CD4-positive, alpha-beta T cell treated with Interleukin-17A for 4 hours (primary cell): ENCODE results near the gene GCN1.
"Not testable (repeated sequence)": the region's sequence is repeated elsewhere in the genome, so short reads cannot be mapped to it uniquely, and the experiment has no call there.

Source experiments
- DNase-seq: peaks from one replicate; pipeline ENCODE4 v3.0.0-alpha.2; 2020; ENCODE audit warnings: mixed read lengths

GCN1 gene

GRCh38 chr12:120212301-120212700 lies 17.8 kb upstream of the GCN1 start:
- DNase-seq: no peak

DNA sequence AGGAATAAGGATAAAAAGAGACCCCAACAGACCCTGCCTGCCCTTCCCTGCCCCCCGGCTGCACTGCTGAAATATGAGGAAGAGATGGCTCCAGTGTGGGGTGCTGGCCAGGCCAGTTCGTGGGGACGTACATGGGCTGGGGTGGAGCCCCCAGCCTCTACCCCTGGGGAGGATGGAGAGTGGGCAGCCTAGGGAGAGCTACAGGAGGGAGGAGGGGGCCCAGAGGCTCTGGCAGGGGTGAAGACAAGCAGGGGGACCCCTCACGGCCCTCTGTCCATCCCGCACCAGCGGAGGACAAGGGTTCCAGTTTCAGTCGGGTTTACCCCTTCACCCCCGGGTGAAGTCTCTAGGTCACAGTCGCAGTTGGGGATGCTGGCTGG lies 17.4 kb upstream of the GCN1 start:
- no peak for DNase-seq

- no peak for DNase-seq
Measured at GRCh38 chr12:120211243-120211903, 16.9 kb upstream of the GCN1 start.

DNA sequence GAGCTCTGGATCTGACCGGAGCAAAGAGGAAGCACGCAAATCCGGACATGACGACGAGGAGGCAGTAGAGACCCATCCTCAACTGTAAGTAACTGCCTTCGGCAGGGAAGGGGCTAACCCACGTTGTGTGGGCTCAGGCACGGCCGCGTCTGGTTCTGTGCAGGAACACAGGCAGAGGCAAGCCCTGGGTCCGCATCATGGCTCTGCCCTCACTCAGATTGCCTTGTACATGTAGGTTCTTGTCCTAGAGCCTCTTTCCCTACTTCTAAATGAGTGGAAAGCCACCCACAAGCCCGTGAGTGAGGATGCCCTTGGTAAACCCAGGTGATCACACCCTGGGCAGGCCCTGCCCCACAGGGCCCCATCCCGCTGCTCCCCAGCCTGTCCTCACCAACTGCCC lies 15.3 kb upstream of the GCN1 start:
- DNase-seq: no peak

GRCh38 chr12:120207227-120207626 lies 12.7 kb upstream of the GCN1 start:
- no peak for DNase-seq

DNA sequence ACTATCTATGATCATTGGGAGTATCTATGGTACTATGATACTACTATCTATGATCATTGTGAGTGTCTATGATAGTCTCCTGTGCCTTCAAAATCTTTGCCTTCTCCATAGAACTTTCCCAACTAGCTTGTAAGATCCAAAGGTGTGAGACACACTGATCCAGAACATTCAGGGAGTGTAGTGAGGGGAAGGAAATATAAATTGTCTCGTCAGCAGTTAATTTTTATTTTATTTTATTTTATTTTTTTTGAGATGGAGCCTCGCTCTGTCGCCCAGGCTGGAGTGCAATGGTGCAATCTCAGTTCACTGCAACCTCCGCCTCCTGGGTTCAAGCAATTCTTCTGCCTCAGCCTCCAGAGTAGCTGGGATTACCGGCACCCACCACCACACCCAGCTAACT lies 12.3 kb upstream of the GCN1 start:
- not testable (repeated sequence) for DNase-seq

GRCh38 chr12:120206228-120206627 lies 11.7 kb upstream of the GCN1 start:
- DNase-seq: no peak

- DNase-seq: no peak
Measured at GRCh38 chr12:120204171-120204570, 9.7 kb upstream of the GCN1 start.

- DNase-seq: no peak
Measured at GRCh38 chr12:120200364-120200800, 5.9 kb upstream of the GCN1 start.

GRCh38 chr12:120199595-120200306 lies 5.2 kb upstream of the GCN1 start:
- peak; percentile 41 for DNase-seq

DNA sequence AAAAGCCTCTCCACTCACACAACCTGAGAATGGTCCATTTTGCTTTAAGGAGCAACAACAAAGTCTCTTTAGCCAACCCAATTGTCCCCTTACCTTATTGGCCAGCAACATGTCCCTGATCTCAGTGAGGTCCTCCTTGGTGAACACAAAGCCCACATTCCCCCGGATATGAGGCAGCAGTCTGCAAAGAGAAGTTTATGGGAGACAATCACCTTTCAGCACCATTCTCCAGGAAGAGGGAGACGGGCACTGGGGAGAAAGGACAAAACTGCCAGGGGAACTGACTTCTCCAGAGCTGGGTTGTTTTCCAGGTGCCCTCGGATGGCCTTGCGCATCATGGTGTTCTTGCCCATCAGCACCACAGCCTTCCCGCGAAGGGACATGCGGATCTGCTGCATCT lies 4.5 kb upstream of the GCN1 start:
- DNase-seq: no peak

DNA sequence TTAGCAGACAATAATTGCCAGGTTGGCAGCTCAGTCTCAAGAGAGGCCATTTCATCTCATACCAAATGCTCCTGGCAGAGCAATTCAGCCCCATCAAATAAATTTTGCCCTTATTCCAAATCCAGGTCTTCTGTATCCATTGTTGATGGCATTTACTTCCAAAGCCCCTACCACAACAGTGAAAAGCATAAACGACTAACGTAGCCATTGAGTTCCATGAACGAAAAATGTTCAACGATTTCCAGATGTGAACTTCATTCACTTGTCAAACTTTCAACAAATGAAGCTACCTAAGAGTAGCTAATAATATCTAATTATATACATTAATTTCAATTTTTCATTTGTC lies 3.0 kb upstream of the GCN1 start:
- no peak for DNase-seq

DNA sequence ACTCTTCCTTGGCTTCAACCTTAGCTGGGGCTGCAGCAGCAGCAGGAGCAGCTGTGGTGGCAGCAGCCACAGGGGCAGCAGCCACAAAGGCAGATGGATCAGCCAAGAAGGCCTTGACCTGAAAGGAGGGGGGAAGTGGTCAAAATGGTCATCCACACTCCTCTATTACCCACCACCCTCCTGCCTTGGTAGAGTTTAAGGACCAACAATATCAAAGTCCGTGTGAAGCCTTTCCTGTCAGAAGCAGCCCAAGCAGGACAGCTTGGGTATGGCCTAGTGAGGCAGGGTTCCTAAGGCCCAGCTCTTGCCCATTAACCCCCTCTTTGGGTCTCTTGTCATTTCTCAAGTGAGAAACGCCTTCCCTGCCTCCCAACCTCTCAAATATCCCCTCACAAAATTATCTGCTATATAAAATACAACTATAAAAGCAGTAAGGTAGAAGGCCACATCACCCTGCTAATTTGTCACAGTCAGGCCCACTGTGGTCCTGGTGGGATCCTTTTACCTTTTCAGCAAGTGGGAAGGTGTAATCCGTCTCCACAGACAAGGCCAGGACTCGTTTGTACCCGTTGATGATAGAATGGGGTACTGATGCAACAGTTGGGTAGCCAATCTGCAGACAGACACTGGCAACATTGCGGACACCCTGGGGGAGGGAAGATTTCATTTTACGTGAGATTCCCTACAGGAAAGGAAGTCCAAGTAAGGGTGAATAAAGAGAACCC lies 2.5 kb upstream of the GCN1 start:
- not testable (repeated sequence) for DNase-seq

- DNase-seq: no peak
Measured at GRCh38 chr12:120196363-120196762, 1.8 kb upstream of the GCN1 start.

GRCh38 chr12:120194226-120194533 lies 335 bp downstream of the GCN1 start:
- no peak for DNase-seq

DNA sequence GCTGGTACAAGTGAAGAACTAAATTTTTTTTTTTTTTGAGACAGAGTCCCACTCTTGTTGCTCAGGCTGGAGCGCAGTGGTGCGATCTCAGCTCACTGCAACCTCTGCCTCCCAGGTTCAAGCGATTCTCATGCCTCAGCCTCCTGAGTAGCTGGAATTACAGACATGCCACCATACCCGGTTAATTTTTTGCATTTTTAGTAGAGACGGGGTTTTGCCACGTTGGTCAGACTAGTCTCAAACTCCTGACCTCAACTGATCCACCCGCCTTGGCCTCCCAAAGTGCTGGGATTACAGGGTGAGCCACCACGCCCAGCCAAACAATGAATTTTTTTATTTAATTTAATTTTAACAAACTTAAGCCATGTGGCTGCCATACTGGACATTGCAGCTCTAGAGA lies 1.2 kb downstream of the GCN1 start:
- DNase-seq: not testable (repeated sequence)

DNA sequence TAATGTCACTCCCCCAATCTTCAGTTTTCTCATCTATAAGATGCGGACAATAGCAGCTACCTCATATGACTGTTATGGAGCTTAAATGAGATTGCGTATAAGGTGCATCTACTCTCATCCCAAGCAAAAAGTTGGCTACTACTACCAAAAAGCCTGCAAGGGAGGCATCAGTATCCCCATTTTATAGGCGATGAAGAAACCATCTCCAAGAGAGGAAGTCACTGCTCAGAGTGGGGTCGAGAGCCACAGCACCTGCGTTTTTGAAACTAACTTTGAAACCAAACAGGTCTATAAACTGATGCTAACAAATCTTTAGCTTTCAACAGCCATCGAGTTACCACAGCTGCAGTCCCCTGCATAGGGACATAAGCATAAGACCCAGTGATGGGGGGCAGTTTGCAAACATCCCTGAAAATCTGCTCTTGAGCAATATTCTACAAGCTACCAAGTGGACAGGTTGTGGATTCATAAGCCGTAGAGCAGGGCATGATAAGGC lies 3.5 kb downstream of the GCN1 start:
- DNase-seq: no peak

- DNase-seq: no peak
Measured at GRCh38 chr12:120190386-120190785, 4.1 kb downstream of the GCN1 start.

- no peak for DNase-seq
Measured at GRCh38 chr12:120186654-120187053, 7.9 kb downstream of the GCN1 start.

- no peak for DNase-seq
Measured at GRCh38 chr12:120183211-120183631, 11.3 kb downstream of the GCN1 start.

DNA sequence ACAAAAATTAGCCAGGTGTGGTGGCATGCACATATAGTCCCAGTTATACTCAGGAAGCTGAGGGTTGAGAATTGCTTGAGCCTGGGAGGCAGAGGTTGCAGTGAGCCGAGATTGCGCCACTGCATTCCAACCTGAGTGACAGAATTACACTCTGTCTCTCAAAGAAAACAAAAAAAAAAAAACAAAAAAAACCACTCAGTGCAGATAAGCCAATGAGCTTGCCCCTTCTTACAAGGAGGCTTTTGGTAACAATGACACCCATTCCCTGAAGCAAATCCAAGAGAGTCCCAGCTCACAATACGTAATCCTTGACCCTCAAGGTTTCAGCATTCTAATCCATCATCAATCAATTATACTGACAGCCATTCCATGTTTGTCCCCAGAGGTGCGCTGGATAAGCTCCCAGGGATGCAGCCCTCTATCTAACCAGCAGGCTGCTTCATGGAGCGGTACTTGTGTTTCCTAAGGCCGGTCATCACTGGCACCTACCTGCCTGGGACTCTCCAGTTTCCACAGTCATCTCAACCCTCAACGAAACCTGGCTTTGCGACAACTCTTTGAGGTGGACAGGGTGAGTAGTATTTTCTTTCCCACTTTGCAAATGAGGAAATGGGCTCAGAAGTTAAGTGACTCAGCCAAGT lies 12.4 kb downstream of the GCN1 start:
- no peak for DNase-seq

- DNase-seq: no peak
Measured at GRCh38 chr12:120180975-120181374, 13.5 kb downstream of the GCN1 start.

DNA sequence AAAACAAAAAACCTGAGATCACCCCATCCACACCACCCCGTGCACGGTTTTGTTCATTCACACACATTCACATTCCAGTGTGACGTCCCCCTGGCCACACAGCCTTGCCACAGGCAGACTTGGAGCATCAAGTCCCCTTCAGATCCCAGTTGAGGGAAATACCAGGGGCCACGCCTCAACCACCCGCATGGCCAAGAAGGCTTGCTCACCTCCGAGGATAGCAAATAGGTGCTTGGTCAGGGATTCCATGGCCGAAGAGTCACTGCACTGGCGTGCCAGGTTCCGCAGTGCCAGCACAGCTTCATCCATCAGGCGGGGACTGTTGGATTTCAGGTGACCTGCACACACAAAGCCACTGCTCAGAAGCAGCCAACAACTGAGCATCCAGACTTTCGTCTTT lies 19.0 kb downstream of the GCN1 start:
- DNase-seq: no peak

GRCh38 chr12:120175062-120175461 lies 19.5 kb downstream of the GCN1 start:
- no peak for DNase-seq
